ENCODE data around the gene NKX1-1.

Gene NKX1-1

DNA sequence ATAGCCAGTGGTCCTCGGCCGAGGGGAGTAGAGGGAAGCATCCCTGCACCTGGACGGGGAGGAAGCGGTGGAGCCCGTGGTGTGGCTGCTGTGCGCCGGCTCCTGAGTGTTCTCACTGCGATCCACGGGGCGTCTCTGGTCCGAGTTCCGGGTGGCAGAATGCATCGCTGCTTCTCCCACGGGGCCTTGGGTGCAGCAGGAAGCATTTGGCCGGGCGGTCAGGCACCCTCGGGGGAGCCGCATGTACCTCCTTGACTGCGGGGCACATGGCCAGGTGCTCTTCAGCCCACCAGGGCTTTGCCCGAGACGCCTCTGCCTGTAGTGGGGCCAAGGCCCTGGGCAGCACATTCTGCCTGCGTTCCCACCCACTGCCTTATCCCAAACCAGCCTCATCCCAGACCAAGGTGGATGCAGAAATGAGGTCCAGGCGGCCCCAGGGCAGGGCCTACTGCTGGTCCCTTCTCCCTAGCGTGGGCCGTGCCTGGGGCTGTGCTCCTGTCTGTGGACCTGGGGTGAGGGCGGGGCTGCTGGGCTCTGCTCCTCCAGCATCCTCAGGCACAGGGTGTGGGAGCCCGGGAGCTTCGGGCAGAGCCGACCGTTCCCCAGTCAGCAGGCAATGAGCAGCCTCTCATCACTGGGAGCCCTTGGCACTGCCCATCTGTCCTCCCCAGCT lies 27.5 kb downstream of the NKX1-1 start:
- Histone ChIP-seq H3K79me2 (ENCODE audit: low read length) (no peaks in the 10 kb centered on the region), H4K20me1 (ENCODE audit: insufficient read depth, low read length) (no peaks in the 10 kb centered on the region), H3K4me2 (ENCODE audit: low read length) (no peak overlapping the region)

DNA sequence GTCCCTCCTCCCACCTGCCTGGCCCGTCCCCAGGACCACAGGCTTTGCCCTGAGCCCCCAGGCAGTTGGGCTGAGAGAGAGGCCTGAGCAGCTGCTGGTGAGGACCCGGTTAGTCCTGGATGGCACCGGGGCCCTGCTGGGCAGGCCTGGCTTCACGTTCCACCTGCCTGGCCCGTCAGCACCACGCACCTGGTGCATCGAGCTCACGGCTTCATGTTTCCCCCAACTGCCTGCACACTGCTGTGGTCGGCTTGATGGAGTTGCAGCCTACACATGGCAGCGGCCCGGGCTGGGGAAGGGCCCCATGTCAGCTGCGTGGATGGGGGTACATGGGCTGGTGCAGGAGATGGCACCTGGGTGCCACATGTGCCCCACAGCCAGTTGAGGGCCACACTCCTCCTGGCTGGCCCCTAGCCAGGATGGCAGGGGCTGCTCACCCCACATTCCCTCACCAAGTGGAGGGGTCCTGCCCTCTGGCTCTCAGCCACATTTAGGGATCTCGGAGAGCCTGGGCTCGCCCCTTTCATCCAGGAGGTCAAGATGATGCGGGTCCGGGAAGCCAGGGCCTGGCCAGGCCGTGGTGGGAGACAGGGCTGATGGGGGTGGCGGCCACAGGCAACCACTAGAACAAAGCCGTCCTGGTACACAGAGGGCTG lies 28.5 kb downstream of the NKX1-1 start:
- Histone ChIP-seq H3K9ac (ENCODE audit: low read length) (no peak overlapping the region), H3K9me3 (ENCODE audit: insufficient read depth, low read length) (no peaks in the 10 kb centered on the region), H3K36me3 (replicated peaks; ENCODE audit: low read depth, low read length) (peaks cover 3% of the 10 kb centered on the region), H4K20me1 (ENCODE audit: insufficient read depth, low read length) (no peaks in the 10 kb centered on the region), H3K79me2 (ENCODE audit: low read length) (no peaks in the 10 kb centered on the region), H3K4me1 (ENCODE audit: low read length) (no peaks in the 10 kb centered on the region), H2AFZ (ENCODE audit: low read depth, low read length) (no peak overlapping the region), H3K27ac (ENCODE audit: low read length) (no peak overlapping the region), H3K4me3 (ENCODE audit: low read length) (no peak overlapping the region), H3K4me2 (ENCODE audit: low read length) (no peak overlapping the region), H3K27me3 (ENCODE audit: low read depth, low read length) (no peaks in the 10 kb centered on the region)
- TF ChIP-seq, protein P1, sequence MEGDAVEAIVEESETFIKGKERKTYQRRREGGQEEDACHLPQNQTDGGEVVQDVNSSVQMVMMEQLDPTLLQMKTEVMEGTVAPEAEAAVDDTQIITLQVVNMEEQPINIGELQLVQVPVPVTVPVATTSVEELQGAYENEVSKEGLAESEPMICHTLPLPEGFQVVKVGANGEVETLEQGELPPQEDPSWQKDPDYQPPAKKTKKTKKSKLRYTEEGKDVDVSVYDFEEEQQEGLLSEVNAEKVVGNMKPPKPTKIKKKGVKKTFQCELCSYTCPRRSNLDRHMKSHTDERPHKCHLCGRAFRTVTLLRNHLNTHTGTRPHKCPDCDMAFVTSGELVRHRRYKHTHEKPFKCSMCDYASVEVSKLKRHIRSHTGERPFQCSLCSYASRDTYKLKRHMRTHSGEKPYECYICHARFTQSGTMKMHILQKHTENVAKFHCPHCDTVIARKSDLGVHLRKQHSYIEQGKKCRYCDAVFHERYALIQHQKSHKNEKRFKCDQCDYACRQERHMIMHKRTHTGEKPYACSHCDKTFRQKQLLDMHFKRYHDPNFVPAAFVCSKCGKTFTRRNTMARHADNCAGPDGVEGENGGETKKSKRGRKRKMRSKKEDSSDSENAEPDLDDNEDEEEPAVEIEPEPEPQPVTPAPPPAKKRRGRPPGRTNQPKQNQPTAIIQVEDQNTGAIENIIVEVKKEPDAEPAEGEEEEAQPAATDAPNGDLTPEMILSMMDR (IDR thresholded peaks at IDR 0.05; ENCODE audit: low read depth, low read length) = no peak
- TF ChIP-seq EZH2phosphoT487 (IDR thresholded peaks at IDR 0.05; ENCODE audit: low read depth) = no peak

More for the DNA sequence above, 27.5 kb downstream of the NKX1-1 start:
- Histone ChIP-seq H3K4me3 (ENCODE audit: low read length) (no peak overlapping the region), H3K27ac (ENCODE audit: low read length) (no peak overlapping the region), H3K4me1 (ENCODE audit: low read length) (no peaks in the 10 kb centered on the region), H3K36me3 (replicated peaks; ENCODE audit: low read depth, low read length) (no peaks in the 10 kb centered on the region), H3K9me3 (ENCODE audit: insufficient read depth, low read length) (no peaks in the 10 kb centered on the region), H3K27me3 (ENCODE audit: low read depth, low read length) (no peaks in the 10 kb centered on the region), H3K9ac (ENCODE audit: low read length) (no peak overlapping the region), H2AFZ (ENCODE audit: low read depth, low read length) (no peak overlapping the region)
- TF ChIP-seq, protein P1 (IDR thresholded peaks at IDR 0.05; ENCODE audit: low read depth, low read length) = no peak
- no peak for TF ChIP-seq EZH2phosphoT487 (IDR thresholded peaks at IDR 0.05; ENCODE audit: low read depth)

DNA sequence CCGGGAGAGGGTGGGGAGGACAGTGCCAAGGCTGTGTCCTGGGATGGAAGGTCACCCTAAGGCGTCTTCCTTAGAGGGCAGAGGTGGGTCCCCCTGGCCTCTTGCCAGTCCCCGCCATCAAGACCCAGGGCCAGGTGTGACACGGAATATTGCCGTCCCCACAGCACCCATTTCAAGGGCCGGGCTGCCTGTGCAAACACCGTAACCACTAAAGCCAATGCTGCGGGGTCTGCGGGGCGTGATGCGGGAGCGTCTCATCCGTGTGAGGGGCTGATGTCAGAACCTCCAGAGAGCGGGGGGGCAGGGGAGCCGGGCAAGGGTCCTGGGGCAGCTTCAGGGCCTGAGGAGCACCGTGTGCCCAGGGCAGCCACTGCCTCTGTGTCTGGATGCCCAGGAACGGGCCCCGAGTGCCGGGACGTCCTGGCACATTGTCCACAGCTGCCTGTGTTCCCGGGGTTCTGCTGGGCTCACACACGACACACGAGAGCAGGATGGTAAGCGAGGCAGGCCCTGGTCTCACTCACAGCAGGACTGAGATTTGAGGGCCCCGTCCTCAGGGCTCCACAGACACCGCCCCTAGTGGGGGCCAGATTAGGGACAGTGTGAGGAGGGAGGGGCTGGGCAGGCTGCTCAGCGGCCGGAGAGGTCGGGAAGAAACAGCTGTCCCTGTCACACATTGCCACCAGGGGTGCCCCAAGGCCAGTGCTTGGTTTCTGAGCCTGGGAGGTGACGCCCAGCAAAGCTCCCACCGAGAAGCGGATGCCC lies 29.2 kb downstream of the NKX1-1 start:
- Histone ChIP-seq H4K20me1 (ENCODE audit: insufficient read depth, low read length) (no peaks in the 10 kb centered on the region), H2AFZ (ENCODE audit: low read depth, low read length) (no peak overlapping the region), H3K4me2 (ENCODE audit: low read length) (no peak overlapping the region), H3K27me3 (ENCODE audit: low read depth, low read length) (no peaks in the 10 kb centered on the region), H3K9me3 (ENCODE audit: insufficient read depth, low read length) (no peaks in the 10 kb centered on the region), H3K79me2 (ENCODE audit: low read length) (no peaks in the 10 kb centered on the region), H3K4me1 (ENCODE audit: low read length) (no peaks in the 10 kb centered on the region), H3K4me3 (ENCODE audit: low read length) (no peak overlapping the region), H3K27ac (ENCODE audit: low read length) (no peak overlapping the region), H3K36me3 (replicated peaks; ENCODE audit: low read depth, low read length) (peaks cover 8% of the 10 kb centered on the region), H3K9ac (ENCODE audit: low read length) (no peak overlapping the region)
- TF ChIP-seq EZH2phosphoT487 (IDR thresholded peaks at IDR 0.05; ENCODE audit: low read depth) = no peak
- TF ChIP-seq, protein P1 (IDR thresholded peaks at IDR 0.05; ENCODE audit: low read depth, low read length) = no peak

DNA sequence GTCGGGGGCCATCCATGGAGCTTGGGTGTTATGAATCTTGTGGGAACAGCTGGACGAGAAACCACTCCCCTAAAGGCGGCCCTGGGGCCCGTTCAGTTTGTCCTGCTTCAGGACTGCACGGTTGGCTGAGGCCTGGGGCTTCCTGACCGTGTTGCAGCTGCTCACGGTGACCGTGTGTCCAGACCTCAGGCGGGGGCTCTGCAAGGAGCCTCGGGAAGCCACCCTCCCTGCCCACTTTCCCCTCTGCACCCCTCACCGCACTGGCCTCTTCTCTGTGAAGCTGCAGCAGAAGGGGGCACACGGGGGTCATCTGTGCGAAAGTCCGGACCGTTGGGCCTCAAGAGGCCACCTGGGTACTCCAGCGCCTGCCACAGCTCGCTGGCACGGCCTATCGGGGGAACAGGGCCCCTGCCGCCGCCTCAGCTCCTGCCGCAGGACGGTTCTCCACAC lies 29.8 kb downstream of the NKX1-1 start:
- Histone ChIP-seq H3K36me3 (replicated peaks; ENCODE audit: low read depth, low read length) (peaks cover 9% of the 10 kb centered on the region), H3K4me3 (ENCODE audit: low read length) (no peak overlapping the region), H3K4me2 (ENCODE audit: low read length) (no peak overlapping the region), H3K79me2 (ENCODE audit: low read length) (no peaks in the 10 kb centered on the region), H2AFZ (ENCODE audit: low read depth, low read length) (no peak overlapping the region), H3K9ac (ENCODE audit: low read length) (no peak overlapping the region), H3K27me3 (ENCODE audit: low read depth, low read length) (no peaks in the 10 kb centered on the region), H4K20me1 (ENCODE audit: insufficient read depth, low read length) (no peaks in the 10 kb centered on the region), H3K9me3 (ENCODE audit: insufficient read depth, low read length) (no peaks in the 10 kb centered on the region), H3K4me1 (ENCODE audit: low read length) (no peaks in the 10 kb centered on the region), H3K27ac (ENCODE audit: low read length) (no peak overlapping the region)
- no peak for TF ChIP-seq EZH2phosphoT487 (IDR thresholded peaks at IDR 0.05; ENCODE audit: low read depth)
- TF ChIP-seq, protein P1 (IDR thresholded peaks at IDR 0.05; ENCODE audit: low read depth, low read length) = no peak
